NB4 (cell line): ENCODE data around the gene USP36.
"Not testable (repeated sequence)": the region's sequence is repeated elsewhere in the genome, so short reads cannot be mapped to it uniquely, and the experiment has no call there.

ENCODE experiments used
- DNase-seq: peaks from one replicate; pipeline ENCODE4 v3.0.0; 2010; ENCODE audit warnings: low read depth
- H3K4me3 ChIP-seq: one replicate; pipeline ENCODE4 v1.5.1; 2011; ENCODE audit warnings: mild to moderate bottlenecking, low read depth, low read length, moderate library complexity
- MYC ChIP-seq: IDR thresholded peaks from 2 replicates; pipeline ENCODE4 v1.6.1; 2011; ENCODE audit warnings: low read depth, low read length
- POLR2A ChIP-seq: IDR thresholded peaks from 2 replicates; pipeline ENCODE4 v1.6.1; 2011; ENCODE audit warnings: mild to moderate bottlenecking; ENCODE audit not compliant: insufficient read length; ENCODE audit errors: extremely low read depth
- TF ChIP-seq, protein P1 (sequence below): IDR thresholded peaks from one replicate; pipeline ENCODE4 v1.5.1; 2012; ENCODE audit warnings: low read depth, low read length
- TF ChIP-seq, protein P2 (sequence below): IDR thresholded peaks from 2 replicates; pipeline ENCODE4 v1.6.1; 2011; ENCODE audit warnings: low read depth, low read length

USP36 gene

DNA sequence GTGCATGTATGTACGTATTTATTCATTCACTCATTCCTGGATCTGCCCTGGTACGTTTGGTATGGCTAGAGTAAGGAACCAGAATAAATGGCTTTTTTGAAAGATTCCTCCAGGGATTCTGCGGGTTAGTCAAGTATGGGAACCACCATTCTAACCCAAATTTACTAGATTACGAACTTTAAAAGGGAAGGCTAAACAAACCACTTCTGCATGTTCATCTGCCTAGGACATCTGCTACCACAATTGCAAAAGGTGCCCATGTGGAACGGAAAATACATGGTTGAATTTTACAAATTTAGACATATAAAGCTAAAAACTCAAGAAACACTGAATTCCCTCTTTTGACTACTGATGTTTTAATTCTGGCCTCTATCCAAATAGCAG lies 80.7 kb downstream of the USP36 start:
- DNase-seq: peak; percentile 31
- peak overlapping the region; percentile 22 for H3K4me3 ChIP-seq
- TF ChIP-seq POLR2A (no peak), MYC (no peak)
- TF ChIP-seq, protein P1, sequence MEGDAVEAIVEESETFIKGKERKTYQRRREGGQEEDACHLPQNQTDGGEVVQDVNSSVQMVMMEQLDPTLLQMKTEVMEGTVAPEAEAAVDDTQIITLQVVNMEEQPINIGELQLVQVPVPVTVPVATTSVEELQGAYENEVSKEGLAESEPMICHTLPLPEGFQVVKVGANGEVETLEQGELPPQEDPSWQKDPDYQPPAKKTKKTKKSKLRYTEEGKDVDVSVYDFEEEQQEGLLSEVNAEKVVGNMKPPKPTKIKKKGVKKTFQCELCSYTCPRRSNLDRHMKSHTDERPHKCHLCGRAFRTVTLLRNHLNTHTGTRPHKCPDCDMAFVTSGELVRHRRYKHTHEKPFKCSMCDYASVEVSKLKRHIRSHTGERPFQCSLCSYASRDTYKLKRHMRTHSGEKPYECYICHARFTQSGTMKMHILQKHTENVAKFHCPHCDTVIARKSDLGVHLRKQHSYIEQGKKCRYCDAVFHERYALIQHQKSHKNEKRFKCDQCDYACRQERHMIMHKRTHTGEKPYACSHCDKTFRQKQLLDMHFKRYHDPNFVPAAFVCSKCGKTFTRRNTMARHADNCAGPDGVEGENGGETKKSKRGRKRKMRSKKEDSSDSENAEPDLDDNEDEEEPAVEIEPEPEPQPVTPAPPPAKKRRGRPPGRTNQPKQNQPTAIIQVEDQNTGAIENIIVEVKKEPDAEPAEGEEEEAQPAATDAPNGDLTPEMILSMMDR: no peak
- TF ChIP-seq, protein P2, sequence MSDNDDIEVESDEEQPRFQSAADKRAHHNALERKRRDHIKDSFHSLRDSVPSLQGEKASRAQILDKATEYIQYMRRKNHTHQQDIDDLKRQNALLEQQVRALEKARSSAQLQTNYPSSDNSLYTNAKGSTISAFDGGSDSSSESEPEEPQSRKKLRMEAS: no peak

GRCh38 chr17:78759203-78759968 lies 81.2 kb downstream of the USP36 start:
- DNase-seq: peak; percentile 69
- TF ChIP-seq MYC (no peak), POLR2A (no peak)
- TF ChIP-seq, protein P2: no peak
- TF ChIP-seq, protein P1: no peak
- peak overlapping the region; percentile 22 for H3K4me3 ChIP-seq

DNA sequence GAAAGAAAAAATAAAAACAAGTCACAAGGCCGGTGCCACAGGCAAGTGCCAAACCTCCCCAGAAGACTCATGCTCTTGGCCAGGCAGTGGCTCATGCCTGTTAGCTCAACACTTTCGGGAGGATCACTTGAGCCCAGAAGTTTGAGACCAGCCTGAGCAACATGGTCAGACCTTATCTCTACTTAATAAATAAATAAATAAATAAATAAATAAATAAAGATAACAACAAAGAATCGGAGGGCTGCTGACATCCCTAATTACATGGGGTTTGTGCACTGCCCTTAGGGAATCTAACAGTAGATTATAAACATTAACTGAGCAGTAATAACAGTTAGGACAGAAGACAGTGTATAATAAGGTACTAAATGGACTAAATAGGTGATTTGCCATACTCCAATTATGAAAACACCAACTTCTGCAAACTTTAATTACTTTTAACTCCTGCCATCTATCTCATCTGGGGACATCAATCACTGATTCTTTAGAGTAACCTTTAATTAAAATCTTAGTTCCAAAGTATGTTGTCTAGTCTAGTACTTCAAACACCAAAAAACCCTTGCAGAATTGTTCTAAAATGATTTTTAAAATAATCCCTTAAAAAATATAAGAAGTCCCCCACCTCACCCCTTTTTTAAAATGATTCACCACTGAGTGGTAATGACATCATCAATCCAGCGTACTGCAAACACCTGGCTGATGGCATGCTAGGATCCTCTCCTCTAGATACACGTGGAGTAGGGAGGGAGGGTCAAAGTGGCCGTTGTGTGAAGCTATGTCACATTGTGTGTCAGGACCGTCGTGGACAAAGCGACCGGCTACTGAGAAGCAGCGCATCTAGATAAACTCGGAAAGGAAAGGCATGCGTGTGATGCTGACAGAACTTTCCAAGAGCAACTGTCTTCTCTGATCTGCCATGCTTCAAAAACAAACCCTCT lies 87.0 kb downstream of the USP36 start:
- no peak overlapping the region for H3K4me3 ChIP-seq
- no peak for DNase-seq
- TF ChIP-seq, protein P2: no peak
- no peak for TF ChIP-seq POLR2A
- TF ChIP-seq MYC: no peak
- TF ChIP-seq, protein P1: no peak

DNA sequence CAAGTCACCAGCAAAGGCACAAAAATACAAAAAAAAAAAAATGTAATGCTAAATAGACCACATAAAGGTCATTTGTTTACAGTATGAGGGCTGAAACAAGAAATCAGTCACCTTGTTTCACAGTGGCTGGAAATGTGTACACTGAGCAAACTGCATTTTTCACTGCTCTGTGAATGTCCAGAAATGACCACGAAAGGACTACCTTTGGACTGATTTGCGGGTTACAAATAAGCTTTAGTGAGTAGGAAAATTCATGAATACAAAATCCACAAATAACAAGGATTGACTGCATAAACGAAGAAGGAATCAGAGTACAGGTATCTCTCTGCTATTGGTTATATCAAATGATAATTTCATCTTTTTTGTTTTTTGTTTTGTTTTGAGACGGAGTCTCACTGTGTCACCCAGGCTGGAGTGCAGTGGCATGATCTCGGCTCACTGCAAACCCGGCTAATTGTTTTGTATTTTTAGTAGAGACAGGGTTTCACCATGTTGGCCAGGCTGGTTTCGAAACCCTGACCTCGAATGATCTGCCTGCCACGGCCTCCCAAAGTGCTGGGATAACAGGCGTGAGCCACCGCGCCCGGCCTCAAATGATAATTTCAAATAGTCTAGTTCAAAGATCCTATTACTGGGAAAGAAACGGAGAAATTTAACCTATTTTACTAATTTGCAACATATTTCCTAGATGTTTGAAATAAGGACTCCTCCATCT lies 89.0 kb downstream of the USP36 start:
- TF ChIP-seq, protein P2: no peak
- TF ChIP-seq MYC (no peak), POLR2A (no peak)
- TF ChIP-seq, protein P1: no peak
- no peak overlapping the region for H3K4me3 ChIP-seq
- DNase-seq: peak; percentile 56

DNA sequence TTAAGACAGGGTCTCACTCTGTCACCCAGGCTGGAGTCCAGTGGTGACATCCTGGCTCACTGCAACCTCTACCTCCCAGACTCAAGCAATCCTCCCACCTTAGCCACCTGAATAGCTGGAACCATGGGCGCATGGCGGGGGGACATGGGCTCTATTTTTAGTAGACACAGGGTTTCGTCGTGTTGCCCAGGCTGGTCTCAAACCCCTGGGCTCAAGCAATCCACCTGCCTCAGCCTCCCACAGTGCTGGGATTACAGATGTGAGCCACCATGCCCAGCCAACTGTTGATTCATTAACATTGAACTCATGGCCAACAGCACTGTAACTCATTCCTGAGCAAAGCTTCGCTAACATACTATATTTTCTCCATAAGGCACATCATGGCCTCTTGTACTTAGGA lies 89.6 kb downstream of the USP36 start:
- H3K4me3 ChIP-seq, DNase-seq: not testable (repeated sequence)
